ENCODE results near the gene GPRC5D.

Gene GPRC5D

GRCh38 chr12:12979731-12980259 is 27.8 kb upstream of the GPRC5D start:
- no peak for DNase-seq (ENCODE audit: low read depth in 2 of 3, low spot score in 2 of 3)

GRCh38 chr12:12979126-12979525 is 27.2 kb upstream of the GPRC5D start:
- DNase-seq (ENCODE audit: low read depth in 2 of 3, low spot score in 2 of 3): no peak

DNA sequence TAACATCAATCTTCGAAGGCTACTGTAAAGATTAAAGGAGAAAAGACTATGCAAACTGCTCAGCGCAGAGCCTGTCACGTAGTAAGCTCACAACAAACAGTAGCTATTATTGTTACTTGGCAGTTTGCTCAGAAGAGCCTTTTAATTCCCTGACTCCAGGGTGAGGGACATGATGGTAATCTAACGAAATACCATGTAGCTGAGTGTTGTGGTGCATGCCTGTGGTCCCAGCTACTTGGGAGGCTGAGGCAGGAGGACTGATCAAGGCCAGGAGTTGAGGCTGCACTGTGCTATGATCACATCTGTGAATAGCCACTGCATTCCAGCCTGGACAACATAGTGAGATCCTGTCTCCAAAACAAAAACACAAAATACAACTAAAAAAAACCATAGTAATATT is 25.3 kb upstream of the GPRC5D start:
- no peak for DNase-seq (ENCODE audit: low read depth in 2 of 3, low spot score in 2 of 3)

DNA sequence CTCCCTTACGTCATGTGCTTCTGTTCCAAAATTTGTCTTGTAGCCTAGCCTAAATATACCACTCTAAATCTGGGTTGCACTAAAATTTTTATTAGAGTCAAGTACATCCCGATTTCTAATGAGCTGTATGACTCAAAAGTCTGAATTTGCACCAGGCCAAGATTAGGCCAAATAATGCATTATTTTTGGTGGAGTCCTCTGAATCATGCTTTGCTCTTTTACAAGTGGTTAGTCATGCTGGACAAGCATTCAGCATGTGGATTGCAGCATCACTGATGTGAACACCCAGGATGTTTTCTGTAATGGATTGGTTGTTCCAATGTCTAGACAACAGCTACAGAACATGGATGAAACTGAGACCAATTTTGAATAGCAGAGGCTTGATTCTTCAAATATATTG is 24.4 kb upstream of the GPRC5D start:
- DNase-seq (ENCODE audit: low read depth in 2 of 3, low spot score in 2 of 3): no peak

- DNase-seq (ENCODE audit: low read depth in 2 of 3, low spot score in 2 of 3): no peak
Observed at GRCh38 chr12:12975322-12976077, 23.5 kb upstream of the GPRC5D start.

DNA sequence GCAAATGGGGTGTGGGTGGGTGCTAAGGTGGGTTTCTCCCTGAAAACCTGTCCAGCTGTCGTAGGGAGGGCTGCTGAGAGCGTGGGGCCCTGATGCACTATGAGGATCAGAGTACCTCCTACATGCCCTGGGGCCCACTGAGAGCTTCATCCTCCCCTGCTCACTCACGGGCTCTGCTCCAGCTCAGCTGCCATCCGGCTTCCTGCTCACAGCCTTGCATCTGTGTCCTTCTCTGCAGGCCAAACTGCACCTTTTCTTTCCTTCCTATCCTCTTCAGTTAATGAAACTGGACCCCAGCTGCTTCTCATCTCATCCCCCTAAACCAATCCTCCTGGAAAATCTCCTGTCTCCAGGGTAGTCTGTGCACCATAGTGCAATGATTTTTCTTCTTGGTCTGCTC is 22.2 kb upstream of the GPRC5D start:
- DNase-seq (ENCODE audit: low read depth in 2 of 3, low spot score in 2 of 3): no peak

DNA sequence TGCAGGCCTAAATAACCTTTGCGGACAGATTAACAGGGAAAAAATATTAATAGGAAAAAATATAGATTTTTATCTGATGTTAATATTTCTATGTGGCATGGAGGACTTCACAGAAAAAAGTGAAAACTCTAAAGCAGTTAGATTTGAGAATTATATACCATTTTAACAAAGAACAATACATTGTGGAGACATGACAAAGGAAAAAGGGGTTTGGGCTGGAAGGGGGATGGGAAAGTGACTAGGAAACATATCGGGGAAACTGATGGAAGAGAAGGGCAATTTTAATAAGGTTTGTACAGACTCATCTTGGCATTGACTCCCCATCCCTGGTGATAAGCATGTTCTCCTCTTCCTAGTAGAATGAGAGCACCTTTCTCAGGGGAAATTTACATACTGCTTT is 21.0 kb upstream of the GPRC5D start:
- DNase-seq (ENCODE audit: low read depth in 2 of 3, low spot score in 2 of 3): no peak

DNA sequence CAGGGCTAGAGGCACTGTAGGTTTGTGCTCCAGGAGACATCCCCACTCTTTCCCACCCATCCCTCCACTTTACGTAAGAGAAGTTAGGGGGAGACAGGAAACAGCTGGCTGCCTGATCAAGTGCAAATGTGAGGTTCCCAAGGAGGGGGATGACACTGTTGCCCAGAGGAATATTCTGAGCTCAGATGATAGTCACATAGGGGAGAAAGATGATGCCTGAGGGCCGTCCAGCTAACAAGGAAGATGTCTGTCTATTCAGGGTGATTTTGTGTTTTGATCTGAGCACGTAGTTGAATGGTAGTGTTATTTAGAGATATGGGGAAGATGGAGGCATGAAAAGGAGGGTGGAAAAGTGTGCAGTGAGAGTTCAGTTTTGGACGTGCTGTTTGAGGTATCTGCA is 13.9 kb upstream of the GPRC5D start:
- no peak for DNase-seq (ENCODE audit: low read depth in 2 of 3, low spot score in 2 of 3)

GRCh38 chr12:12964255-12964654 is 12.3 kb upstream of the GPRC5D start:
- no peak for DNase-seq (ENCODE audit: low read depth in 2 of 3, low spot score in 2 of 3)

GRCh38 chr12:12960639-12961209 is 8.8 kb upstream of the GPRC5D start:
- DNase-seq (ENCODE audit: low read depth in 2 of 3, low spot score in 2 of 3): no peak

DNA sequence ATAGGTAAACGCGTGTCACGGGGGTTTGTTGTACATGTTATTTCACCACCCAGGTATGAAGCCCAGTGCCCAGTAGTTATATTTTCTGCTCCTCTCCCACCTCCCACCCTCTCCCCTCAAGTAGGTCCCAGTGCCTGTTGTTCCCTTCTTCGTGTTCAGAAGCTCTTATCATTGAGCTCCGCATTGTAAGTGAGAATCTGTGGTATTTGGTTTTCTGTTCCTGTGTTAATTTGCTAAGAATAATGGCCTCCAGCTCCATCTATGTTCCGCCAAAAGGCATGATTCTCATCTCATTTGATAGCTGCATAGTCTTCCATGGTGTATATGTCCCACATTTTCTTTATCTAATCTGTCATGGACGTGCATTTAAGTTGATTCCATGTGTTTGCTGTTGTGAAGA is 6.9 kb upstream of the GPRC5D start:
- no peak for DNase-seq (ENCODE audit: low read depth in 2 of 3, low spot score in 2 of 3)

DNA sequence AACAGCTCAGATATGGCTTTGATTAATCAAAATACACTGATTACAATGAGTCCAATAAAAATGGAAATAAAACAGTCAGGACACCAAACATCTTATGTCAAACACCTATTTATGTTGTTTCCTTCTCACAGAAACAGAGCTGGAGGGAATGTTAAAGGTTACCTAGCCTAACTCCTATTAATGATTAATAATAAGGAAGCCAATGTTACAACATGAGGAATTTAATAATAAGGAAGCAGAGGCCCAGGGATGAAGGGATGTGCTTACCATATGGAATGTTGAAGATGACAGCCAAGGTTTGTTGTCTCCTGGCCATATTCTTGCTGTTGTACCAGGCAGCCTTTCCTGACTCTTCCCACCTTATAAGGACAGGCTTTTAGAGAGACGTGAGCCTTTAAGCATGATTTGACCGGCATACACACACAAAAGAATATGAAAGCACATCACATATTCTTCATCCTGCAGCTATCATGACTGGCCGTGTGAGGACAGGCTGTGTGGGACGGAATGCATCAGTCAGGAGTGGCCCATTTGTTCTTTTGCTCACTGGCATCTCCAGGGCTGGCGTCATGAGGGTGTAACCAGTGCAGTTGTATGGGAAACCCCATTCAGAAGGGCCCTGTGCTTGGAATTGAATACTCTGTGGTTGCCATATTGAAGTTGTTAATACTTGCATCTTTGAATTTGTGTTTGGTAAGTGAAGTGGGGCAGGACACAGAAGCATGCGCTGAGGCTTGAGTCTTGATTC is 3.1 kb upstream of the GPRC5D start:
- no peak for DNase-seq (ENCODE audit: low read depth in 2 of 3, low spot score in 2 of 3)

GRCh38 chr12:12954356-12954755 is 2.4 kb upstream of the GPRC5D start:
- DNase-seq (ENCODE audit: low read depth in 2 of 3, low spot score in 2 of 3): no peak

DNA sequence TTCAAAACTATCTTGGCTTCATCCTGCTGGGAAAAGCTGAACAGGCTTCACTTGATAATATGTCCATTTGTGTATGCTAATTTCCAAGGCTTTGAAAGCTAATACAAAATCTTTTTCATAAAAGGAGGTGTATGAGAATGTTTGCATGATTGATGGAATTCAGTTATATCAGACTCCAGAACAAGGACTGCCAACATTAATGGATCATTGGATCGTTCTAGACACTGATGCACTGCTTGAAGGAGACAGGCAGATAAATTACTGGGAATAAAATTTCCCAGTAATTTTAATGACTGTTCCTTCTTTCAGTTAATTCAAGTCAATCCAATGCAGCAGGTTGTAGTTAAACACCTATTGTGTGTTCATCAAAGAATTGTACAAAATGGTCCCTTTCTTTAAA is 466 bp downstream of the GPRC5D start:
- no peak for DNase-seq (ENCODE audit: low read depth in 2 of 3, low spot score in 2 of 3)

DNA sequence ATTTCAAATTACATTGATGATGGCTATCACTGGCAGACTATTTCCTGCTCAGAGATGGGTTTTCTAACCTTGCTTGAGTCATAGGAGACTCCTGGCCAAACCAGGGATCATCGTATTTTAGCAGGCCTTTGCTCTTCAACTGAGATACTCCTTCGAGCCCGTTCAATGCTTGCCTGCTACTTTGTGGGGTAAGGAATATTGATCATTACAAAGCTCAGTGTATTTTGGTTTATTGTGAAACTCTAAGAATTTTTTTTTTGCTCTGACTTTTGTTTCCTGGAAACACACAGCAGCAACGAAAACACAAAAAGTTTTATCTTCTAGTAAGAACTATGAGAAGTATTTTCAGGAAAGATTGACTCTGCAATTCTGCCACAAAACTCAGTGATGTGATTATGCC is 4.1 kb downstream of the GPRC5D start:
- DNase-seq (ENCODE audit: low read depth in 2 of 3, low spot score in 2 of 3): no peak

DNA sequence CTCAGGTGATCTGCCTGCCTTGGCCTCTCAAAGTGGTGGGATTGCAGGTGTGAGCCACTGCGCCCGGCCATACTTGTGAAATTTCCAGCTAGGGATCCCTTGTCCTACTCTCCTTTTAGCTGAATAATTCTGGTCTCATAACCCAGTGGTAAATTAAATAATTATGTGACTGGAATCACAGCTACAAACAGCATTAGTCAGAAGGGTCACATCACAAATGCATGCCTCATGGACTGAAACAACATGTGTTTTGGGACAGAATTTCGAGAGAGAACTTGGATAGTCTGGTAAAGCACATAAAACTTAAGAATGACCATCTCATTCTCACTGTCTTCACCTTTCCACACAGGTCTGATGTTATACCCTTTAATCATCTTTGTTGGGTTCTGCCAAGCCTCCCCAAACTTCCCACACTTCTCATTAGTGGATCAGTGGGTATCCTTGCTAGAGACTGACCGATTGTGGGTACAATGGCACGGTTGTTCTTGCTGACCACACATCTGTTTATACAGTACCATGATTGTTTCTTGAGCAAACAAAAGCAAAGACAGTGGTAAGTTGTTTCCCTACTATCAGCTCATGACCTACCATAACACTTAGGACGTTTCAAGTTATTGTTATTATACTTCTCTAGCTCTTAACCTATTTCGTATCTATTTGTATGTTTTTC is 5.1 kb downstream of the GPRC5D start:
- no peak for DNase-seq (ENCODE audit: low read depth in 2 of 3, low spot score in 2 of 3)

GRCh38 chr12:12945591-12945990 is 6.4 kb downstream of the GPRC5D start:
- DNase-seq (ENCODE audit: low read depth in 2 of 3, low spot score in 2 of 3): no peak

GRCh38 chr12:12943586-12944260 is 8.2 kb downstream of the GPRC5D start:
- no peak for DNase-seq (ENCODE audit: low read depth in 2 of 3, low spot score in 2 of 3)

DNA sequence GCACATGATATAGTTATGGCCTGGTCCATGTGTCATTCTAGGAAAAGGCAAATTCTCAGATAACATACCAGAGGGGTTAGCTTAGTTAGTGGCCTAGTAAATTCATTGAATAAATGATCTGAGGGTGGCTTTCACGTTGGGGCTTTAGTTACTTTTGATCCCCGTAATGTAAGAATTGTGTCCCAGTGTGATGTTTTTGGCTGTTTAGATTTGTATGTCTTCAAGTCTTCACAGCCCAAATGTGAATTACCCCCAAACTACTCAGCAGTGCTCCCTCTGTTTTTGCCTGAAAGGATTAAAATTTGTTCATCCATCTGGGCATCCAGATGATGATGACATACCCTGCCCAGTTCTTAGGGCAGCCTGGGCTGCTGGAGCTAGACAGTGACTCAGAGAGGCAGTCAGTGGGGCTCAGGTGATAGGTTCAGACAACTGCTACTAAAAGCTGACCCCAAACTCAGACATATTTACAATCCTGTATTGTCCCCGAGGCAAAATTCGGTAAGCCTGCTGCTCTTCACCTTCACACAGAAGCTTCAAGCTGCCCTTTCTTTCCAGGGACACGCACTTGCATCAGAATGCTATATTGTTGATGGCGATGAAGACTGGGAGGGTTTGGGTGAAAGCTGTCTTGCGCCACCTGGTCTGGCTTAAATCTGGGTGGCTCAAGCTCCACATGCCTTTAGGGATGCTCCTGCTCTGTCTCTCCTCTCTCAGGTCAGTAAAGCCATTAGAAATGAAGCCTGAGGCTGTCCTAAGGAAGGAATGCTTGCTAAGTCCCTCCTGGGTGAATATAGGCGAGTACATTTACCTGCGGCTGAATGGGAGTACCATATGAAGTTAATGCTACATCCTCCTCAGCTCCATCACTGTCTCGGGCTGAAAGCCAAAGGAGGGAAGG is 10.3 kb downstream of the GPRC5D start:
- no peak for DNase-seq (ENCODE audit: low read depth in 2 of 3, low spot score in 2 of 3)

DNA sequence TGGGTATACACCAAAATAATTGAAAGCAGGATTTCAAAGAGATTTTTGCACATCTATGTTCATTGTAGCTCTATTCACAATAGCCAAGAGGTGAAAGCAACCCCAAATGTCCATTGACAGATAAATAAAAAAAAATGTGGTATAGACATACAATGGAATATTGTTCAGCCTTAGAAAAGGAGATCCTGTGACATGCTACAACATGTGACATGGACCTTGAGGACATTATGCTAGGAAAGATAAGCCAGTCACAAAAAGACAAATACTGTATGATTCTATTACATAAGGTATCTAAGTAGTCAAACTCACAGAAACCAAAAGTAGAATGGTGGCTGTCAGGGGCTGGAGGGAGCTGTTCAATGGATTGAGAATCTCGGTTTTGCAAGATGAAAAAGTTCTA is 12.1 kb downstream of the GPRC5D start:
- no peak for DNase-seq (ENCODE audit: low read depth in 2 of 3, low spot score in 2 of 3)
